Heart left ventricle (tissue), 16 donors: Measurements from ENCODE around the gene ERCC6L. TPM values are rescaled to one million over a fixed set of nuclear protein-coding genes. Genes with fewer than 3 reads are reported as not detected.
"Not testable (repeated sequence)": the region's sequence is repeated elsewhere in the genome, so short reads cannot be mapped to it uniquely, and the experiment has no call there.

Experiments
- ATAC-seq, 4 donors: fragments of 200-7000 bp; cut with Tn5 transposase; one replicate each; pipeline ENCODE4 v1.9.1; 2020 to 2022; ENCODE audit warnings: moderate library complexity in 4 of 4, mild to moderate bottlenecking in 3 of 4, moderate number of reproducible peaks in 1 of 4
- DNase-seq, 5 donors: peaks; one replicate each; pipeline ENCODE4 v3.0.0-alpha.2; 2020
- H3K27ac ChIP-seq, 12 donors: fragments of 200-600 bp; sonication (generic) in 4 of 12; one replicate each; pipeline versions ENCODE4 v1.5.0 to v1.8.0; 2016 to 2022; ENCODE audit warnings: mild to moderate bottlenecking in 2 of 12
- H3K27me3 ChIP-seq, 9 donors: fragments of 200-600 bp; sonication (generic) in 2 of 9; one replicate each; pipeline versions ENCODE4 v1.5.1 to v1.8.0; 2016 to 2022; ENCODE audit warnings: mild to moderate bottlenecking in 3 of 9
- H3K36me3 ChIP-seq, 9 donors: fragments of 200-600 bp; sonication (generic) in 2 of 9; one replicate each; pipeline versions ENCODE4 v1.5.0 to v1.8.0; 2018 to 2022; ENCODE audit warnings: mild to moderate bottlenecking in 2 of 9
- H3K4me1 ChIP-seq, 12 donors: fragments of 200-600 bp; sonication (generic) in 4 of 12; one replicate each; pipeline versions ENCODE4 v1.5.0 to v1.8.0; 2016 to 2022; ENCODE audit warnings: mild to moderate bottlenecking in 3 of 12
- H3K4me3 ChIP-seq, 12 donors: fragments of 200-600 bp; sonication (generic) in 4 of 12; one replicate each; pipeline versions ENCODE4 v1.5.0 to v1.8.0; 2017 to 2022; ENCODE audit warnings: mild to moderate bottlenecking in 9 of 12, moderate library complexity in 4 of 12
- H3K9me3 ChIP-seq, 12 donors: fragments of 200-600 bp; sonication (generic) in 4 of 12; one replicate each; pipeline versions ENCODE4 v1.5.0 to v1.8.0; 2016 to 2022; ENCODE audit warnings: mild to moderate bottlenecking in 1 of 12
- CTCF ChIP-seq, 12 donors: fragments of 200-600 bp; sonication (generic) in 4 of 12; IDR thresholded peaks; one replicate each; pipeline versions ENCODE4 v1.5.0 to v1.8.0; 2018 to 2022; ENCODE audit warnings: antibody characterized with exemption in 12 of 12, mild to moderate bottlenecking in 5 of 12
- POLR2A ChIP-seq, 2 donors: fragments of 450-650 bp; IDR thresholded peaks; one replicate each; pipeline ENCODE4 v1.6.1; 2017; ENCODE audit warnings: antibody characterized with exemption in 2 of 2, mild to moderate bottlenecking in 2 of 2, moderate library complexity in 2 of 2
- WGBS, 4 donors: extraction: QIAGEN DNeasy Blood & Tissue Kit in 2 of 4; methylation state at CpG; one replicate each; pipeline versions ENCODE4 v1.1.5 to v1.1.7; 2013 to 2018; 5-methylcytosine and 5-hydroxymethylcytosine counted together
- intact Hi-C, 10 donors: fragments of 100-400 bp; cut with DNase I; formaldehyde crosslinking; loops; one replicate each; pipeline versions ENCODE4 v1.11.1 to v1.14.2; 2022
- polyA plus RNA-seq, 2 donors: library from polyadenylated mRNA; stranded (reverse); fragments of 200-250 nt; gene quantifications; one replicate each; pipeline ENCODE4 v1.2.3, GENCODE V29; 2013
- total RNA-seq, 9 donors: library from RNA; depleted of rRNA in 2 of 9; stranded (reverse); fragments of >200 nt in 2 of 9; fragmentation: NEBNext Ultra II Directional in 3 of 9; extraction: Animal tissue kit (Norgen Biotek cat#: 25700) in 3 of 9; gene quantifications; one replicate each; pipeline versions ENCODE4 v1.1.0 to v1.2.4, GENCODE V29; 2016 to 2023
- donor health status: ischemic (EF 13 %, LVEDD 7.1; RV severe dilation, severe dysfunction).
- donor health status: healthy with polysubstance abuse.
- donor health status: DM: no; HTN: yes; CAD: no.
- donor health status: DM: no; HTN: no; CAD: no.
- donor health status: ischemic (EF 25% LVEDD 6.9; RV normal size, moderate dysfunction).
- donor health status: ischemic (EF 25% LVEDD 5.7; RV mildly dilated, moderate dysfunction).
- donor health status: healthy.
- donor health status: DM: yes; HTN: yes; CAD: no.
- donor health status: ischemic (EF 35%, LVEDD 5.7; RV mildly dilated, moderate dysfunction).
- donor health status: nonischemic (EF 11% LVEDD 7.7; RV severe dilation, severe dysfunction).
- donor health status: DM: yes; HTN: yes; CAD: no.
- donor health status: PGD.
- donor health status: ischemic (EF 29% LVEDD 5.4; RV normal size, mild dysfunction).
- donor health status: nonischemic (EF 23%, LVEDD 6.1; RV moderate dilation, normal function).

Gene ERCC6L
- total and polyA plus RNA-seq, 11 donors: 0.01 to 0.45 (median 0.13) TPM; not detected in 7

GRCh38 chrX:72238183-72238582 is 644 bp downstream of the ERCC6L start:
- ATAC-seq: no peak
- intact Hi-C loops: no loop called here
- Histone ChIP-seq H3K36me3 (no peaks in the 10 kb centered on the region), H3K27me3 (no peaks in the 10 kb centered on the region), H3K27ac (no peak overlapping the region), H3K4me1 (peaks cover 0 to 5% (median 0%) of the 10 kb centered on the region in 12 donors), H3K4me3 (peak overlapping the region in 2 of 12 donors; percentile 47 to 56), H3K9me3 (no peaks in the 10 kb centered on the region)
- 24 to 47% (median 38%) methylated on average over 6 of the region's 6 CpGs for WGBS, 4 donors
- no peak for DNase-seq
- TF ChIP-seq CTCF (IDR thresholded peaks at IDR 0.05) (no peak), POLR2A (IDR thresholded peaks at IDR 0.05) (no peak)

GRCh38 chrX:72236841-72237240 is 2.0 kb downstream of the ERCC6L start:
- Histone ChIP-seq H3K36me3 (no peaks in the 10 kb centered on the region), H3K27ac (no peak overlapping the region), H3K4me1 (peaks cover 0 to 5% (median 0%) of the 10 kb centered on the region in 12 donors), H3K4me3 (no peak overlapping the region), H3K27me3 (no peaks in the 10 kb centered on the region), H3K9me3 (no peaks in the 10 kb centered on the region)
- DNase-seq (no peak), ATAC-seq (no peak)
- WGBS, 4 donors: 81 to 98% (median 91%) methylated on average over 4 of the region's 4 CpGs
- TF ChIP-seq CTCF (IDR thresholded peaks at IDR 0.05) (no peak), POLR2A (IDR thresholded peaks at IDR 0.05) (no peak)
- intact Hi-C loops: no loop called here

GRCh38 chrX:72230290-72230689 is 8.5 kb downstream of the ERCC6L start:
- H3K4me1 ChIP-seq: no peaks in the 10 kb centered on the region
- no peak for DNase-seq
- intact Hi-C loops: no loop called here
- ATAC-seq: no peak
- peaks cover 0 to 8% (median 0%) of the 10 kb centered on the region in 12 donors for H3K9me3 ChIP-seq
- 79 to 97% (median 91%) methylated on average over 3 of the region's 3 CpGs for WGBS, 4 donors
- TF ChIP-seq POLR2A (IDR thresholded peaks at IDR 0.05): no peak
- no peak for TF ChIP-seq CTCF (IDR thresholded peaks at IDR 0.05)
- H3K27me3 ChIP-seq: no peaks in the 10 kb centered on the region
- H3K27ac ChIP-seq: no peak overlapping the region
- H3K4me3 ChIP-seq: no peak overlapping the region
- H3K36me3 ChIP-seq: no peaks in the 10 kb centered on the region

GRCh38 chrX:72220375-72220774 is 18.5 kb downstream of the ERCC6L start:
- ATAC-seq, H3K36me3 ChIP-seq, intact Hi-C loops, H3K4me1 ChIP-seq, H3K27ac ChIP-seq, H3K9me3 ChIP-seq, H3K4me3 ChIP-seq, H3K27me3 ChIP-seq, DNase-seq: not testable (repeated sequence)
- 83 to 98% (median 90%) methylated on average over 3 of the region's 3 CpGs for WGBS, 4 donors

- H3K9me3 ChIP-seq: peaks cover 0 to 4% (median 0%) of the 10 kb centered on the region in 12 donors
- no peak overlapping the region for H3K27ac ChIP-seq
- DNase-seq (no peak), ATAC-seq (no peak)
- H3K4me1 ChIP-seq: no peaks in the 10 kb centered on the region
- H3K4me3 ChIP-seq: no peak overlapping the region
- no peaks in the 10 kb centered on the region for H3K36me3 ChIP-seq
- intact Hi-C loops: no loop called here
- no peaks in the 10 kb centered on the region for H3K27me3 ChIP-seq
- no peak for TF ChIP-seq POLR2A (IDR thresholded peaks at IDR 0.05)
- TF ChIP-seq CTCF (IDR thresholded peaks at IDR 0.05): no peak
- 56 to 75% (median 59%) methylated on average over 1 of the region's 1 CpG for WGBS, 4 donors
These were observed 21.9 kb downstream of the ERCC6L start for GRCh38 chrX:72216973-72217372.
